Left colon (tissue), 2 donors: ENCODE data around the gene ZC3H8. TPM values are rescaled to one million over a fixed set of nuclear protein-coding genes. Genes with fewer than 3 reads are reported as not detected.

Source experiments
- ATAC-seq: fragments of 200-7000 bp; cut with Tn5 transposase; one replicate; pipeline ENCODE4 v1.9.1; 2020; ENCODE audit warnings: mild to moderate bottlenecking, moderate library complexity
- DNase-seq, 2 donors: peaks; one replicate each; pipeline ENCODE4 v3.0.0-alpha.2; 2020
- intact Hi-C, 2 donors: fragments of 100-400 bp; cut with DNase I in 1 of 2; cut with micrococcal nuclease in 1 of 2; formaldehyde crosslinking; loops; one replicate each; pipeline versions ENCODE4 v1.11.2 to v1.14.0; 2022; cut with DNase I, micrococcal nuclease
- total RNA-seq, 2 donors: library from RNA; stranded (reverse); fragmentation: NEBNext Ultra II Directional; extraction: Animal tissue kit (Norgen Biotek cat#: 25700); gene quantifications; one replicate each; pipeline ENCODE4 v1.2.1, GENCODE V29; 2021
- donor health status: DM: no; HTN: no; CAD: no.
- donor health status: DM: yes; HTN: yes; CAD: no.

The ZC3H8 gene
- total RNA-seq, 2 donors from 2014 or later = 5.1 to 8.1 TPM

- ATAC-seq (no peak), DNase-seq (no peak)
- intact Hi-C loops = loop anchor here in 1 of 2 donors (10.0 kb wide), 1 partner anchor 388 kb away; the partner anchor contains the start of gene ANAPC1
These were observed 17.8 kb upstream of the ZC3H8 start for GRCh38 chr2:112272669-112273068.

GRCh38 chr2:112268547-112268946 lies 13.7 kb upstream of the ZC3H8 start:
- no peak for DNase-seq
- intact Hi-C loops = no loop called here
- ATAC-seq = no peak

DNA sequence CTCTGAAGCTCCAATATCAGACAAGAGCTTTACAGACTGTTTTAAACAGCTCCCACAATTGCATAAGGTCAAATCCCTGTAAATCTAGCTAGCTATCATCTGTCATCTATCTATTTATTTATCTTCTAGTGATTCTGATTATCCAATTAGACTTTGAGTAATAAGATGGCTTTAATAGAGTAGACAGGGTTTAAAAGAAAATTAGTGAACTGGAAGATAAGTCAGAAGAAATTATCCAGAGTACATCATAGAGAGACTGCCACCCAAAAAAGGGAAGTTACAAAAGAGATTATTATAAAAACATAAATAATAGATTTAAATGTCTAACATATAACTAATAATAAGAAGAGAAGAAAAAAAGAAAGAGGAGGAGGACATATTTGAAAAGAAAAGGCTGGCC lies 8.0 kb upstream of the ZC3H8 start:
- intact Hi-C loops = no loop called here
- DNase-seq = no peak
- no peak for ATAC-seq

- DNase-seq = no peak
- ATAC-seq = no peak
- intact Hi-C loops = no loop called here
These were observed 5.4 kb upstream of the ZC3H8 start for GRCh38 chr2:112260295-112260625.

DNA sequence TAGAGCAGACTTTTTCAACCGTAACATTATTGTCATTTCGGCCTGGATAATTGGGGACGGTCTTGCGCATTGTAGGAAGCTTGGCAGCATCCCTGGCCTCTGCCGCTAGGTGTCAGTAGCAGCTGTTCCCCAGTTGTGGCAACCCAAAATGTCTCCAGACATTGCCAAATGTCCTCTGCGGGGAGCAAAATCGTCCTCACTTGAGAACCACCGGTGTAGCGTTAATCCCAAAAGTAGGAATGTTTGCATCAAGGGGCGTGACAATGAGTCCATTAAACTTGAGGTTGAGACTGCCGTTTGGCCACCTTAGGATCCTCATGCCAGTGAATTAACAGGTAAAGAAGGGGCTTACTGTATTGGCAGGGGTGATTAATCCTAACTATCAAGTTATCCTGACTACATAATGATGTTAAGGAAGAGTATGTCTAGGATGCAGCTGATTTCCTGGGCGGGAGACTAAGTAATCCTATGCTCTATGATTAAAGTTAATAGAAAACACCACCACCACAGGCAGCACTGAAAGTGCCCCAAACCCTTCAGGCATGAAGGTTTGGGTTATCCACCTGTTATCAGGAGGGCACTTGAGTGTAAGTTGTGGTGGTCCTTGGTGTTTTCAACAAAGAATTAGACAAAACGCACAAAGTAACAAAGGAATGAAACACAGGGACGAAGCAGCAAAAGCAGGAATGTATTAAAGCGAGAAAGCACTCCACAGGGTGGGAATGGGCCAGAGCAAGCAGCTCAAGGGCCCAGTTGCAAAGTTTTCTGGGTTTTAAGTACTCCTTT lies 4.9 kb upstream of the ZC3H8 start:
- intact Hi-C loops = loop anchor here in 1 of 2 donors (10.0 kb wide), 1 partner anchor 175 kb away; the partner anchor contains the start of gene RGPD8
- peak; percentile 71 to 86 for DNase-seq
- ATAC-seq = peak; percentile 45

GRCh38 chr2:112257575-112257974 lies 2.7 kb upstream of the ZC3H8 start:
- no peak for ATAC-seq
- DNase-seq = no peak
- intact Hi-C loops = loop anchor here in 1 of 2 donors (10.0 kb wide), 1 partner anchor 177 kb away; the partner anchor contains the start of gene RGPD8

- no peak for DNase-seq
- intact Hi-C loops = loop anchor here in 1 of 2 donors (10.0 kb wide), 1 partner anchor 178 kb away; the partner anchor contains the start of gene RGPD8
- no peak for ATAC-seq
These were observed 1.8 kb upstream of the ZC3H8 start for GRCh38 chr2:112256654-112257053.

- intact Hi-C loops = loop anchor here in 1 of 2 donors (10.0 kb wide), 1 partner anchor 179 kb away; the partner anchor contains the start of gene RGPD8
- DNase-seq (no peak), ATAC-seq (no peak)
These were observed 1.0 kb upstream of the ZC3H8 start for GRCh38 chr2:112255875-112256274.

DNA sequence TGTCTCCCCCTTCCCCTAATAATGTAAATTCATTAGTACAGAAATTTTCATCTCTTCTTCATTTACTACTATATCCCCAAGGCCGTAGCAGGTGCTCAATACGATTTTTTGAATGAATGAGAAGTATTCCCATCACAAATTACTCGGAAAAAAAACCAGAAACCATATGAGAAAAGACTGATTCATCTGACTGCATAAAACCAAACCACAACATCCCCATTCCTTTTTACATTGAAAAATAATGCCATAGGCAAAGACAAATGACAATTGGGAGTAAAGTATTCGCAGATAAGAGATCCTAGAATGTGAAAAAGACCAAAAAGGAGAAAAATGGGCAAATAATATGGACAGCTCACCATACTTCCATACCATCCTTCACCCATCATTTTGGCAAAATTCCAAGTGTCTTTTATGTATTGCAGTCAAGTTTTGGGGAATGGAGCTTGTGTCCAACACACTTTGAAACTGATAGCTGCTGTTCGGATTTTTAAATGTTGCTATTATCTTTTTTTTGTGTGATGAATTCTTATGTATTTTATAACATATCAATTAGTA lies 1.5 kb downstream of the ZC3H8 start:
- DNase-seq (no peak), ATAC-seq (no peak)
- intact Hi-C loops = loop anchor here in 1 of 2 donors (10.0 kb wide), 1 partner anchor 181 kb away; the partner anchor contains the start of gene RGPD8

- no peak for DNase-seq
- intact Hi-C loops = loop anchor here in 1 of 2 donors (10.0 kb wide), 1 partner anchor 184 kb away; the partner anchor contains the start of gene RGPD8
- ATAC-seq = no peak
These were observed 3.6 kb downstream of the ZC3H8 start for GRCh38 chr2:112251271-112251670.

- DNase-seq = no peak
- ATAC-seq = no peak
- intact Hi-C loops = no loop called here
These were observed 10.0 kb downstream of the ZC3H8 start for GRCh38 chr2:112244854-112245253.

- no peak for ATAC-seq
- no peak for DNase-seq
- intact Hi-C loops = no loop called here
These were observed 11.6 kb downstream of the ZC3H8 start for GRCh38 chr2:112243233-112243632.

- DNase-seq (no peak), ATAC-seq (no peak)
- intact Hi-C loops = no loop called here
These were observed 12.5 kb downstream of the ZC3H8 start for GRCh38 chr2:112242384-112242783.

DNA sequence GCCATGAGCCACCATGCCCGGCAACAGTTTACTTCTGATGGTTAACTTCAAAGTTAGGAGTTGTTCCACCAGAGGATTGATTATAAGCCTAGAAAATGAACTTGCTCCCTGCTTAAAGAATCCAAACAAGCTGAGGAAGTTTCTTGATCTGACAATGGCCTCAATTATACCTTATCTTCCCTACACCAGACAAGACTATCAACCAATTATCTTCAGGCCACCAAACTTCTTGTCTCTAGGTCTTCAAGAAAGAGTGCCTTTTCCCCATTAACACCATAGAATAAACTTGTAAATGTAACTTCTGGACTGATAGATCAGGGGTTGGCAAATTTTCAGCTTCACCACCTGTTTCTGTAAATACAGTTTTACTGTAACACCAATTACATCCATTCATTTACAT lies 15.0 kb downstream of the ZC3H8 start:
- ATAC-seq (no peak), DNase-seq (no peak)
- intact Hi-C loops = no loop called here

DNA sequence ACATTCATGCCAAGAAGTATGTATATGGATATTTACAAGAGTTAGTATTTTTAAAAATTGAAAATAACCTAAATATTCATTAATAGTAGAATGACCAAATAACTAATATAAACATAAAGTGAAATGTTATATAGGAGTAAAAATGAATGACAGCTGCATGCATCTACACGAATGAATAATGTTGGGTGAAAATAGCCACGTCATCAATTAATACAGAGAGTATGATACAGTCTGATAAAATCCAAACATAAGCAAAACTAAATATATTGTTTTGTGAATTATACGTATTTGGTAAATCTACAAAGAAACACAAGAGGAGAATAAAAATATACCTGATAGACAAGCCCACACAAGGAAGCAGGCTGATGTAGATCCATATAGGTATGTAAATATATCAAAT lies 24.5 kb downstream of the ZC3H8 start:
- intact Hi-C loops = no loop called here
- DNase-seq = no peak
- ATAC-seq = no peak

DNA sequence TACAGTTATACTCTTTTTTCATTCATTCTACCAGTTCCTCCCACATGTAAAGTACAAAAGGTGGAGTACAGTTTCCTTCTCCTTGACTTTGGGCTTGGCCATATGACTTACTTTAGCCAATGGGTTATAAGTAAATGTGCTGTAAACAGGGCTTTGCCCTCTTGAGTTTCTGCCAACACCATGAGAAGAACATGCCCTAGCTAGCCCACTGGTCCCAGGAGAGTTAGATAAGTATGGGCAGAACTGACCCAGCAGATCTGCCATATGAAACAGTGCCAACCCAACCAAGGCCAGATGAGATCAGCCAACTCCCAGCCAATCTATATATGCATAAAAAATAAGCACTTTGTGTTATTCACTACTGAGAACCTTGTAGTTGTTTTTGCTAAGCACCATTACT lies 25.5 kb downstream of the ZC3H8 start:
- intact Hi-C loops = no loop called here
- ATAC-seq (peak; percentile 21), DNase-seq (no peak)

DNA sequence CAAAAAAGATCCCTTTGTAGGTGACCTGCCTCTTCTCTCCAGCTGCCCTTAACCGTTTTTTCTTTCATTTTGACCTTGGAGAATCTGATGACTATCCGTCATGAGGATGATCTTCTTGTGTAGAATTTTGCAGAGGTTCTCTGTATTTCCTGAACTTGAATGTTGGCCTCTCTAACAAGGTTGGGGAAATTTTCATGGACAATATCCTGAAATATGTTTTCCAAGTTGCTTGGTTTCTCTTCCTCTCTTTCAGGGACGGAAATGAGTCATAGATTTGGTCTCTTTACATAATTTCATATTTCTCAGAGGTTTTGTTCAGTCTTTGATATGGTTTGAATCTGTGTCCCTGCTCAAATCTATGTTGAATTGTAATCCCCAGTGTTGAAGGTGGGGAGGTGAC lies 34.0 kb downstream of the ZC3H8 start:
- intact Hi-C loops = no loop called here
- no peak for ATAC-seq
- no peak for DNase-seq

- ATAC-seq = no peak
- intact Hi-C loops = no loop called here
- no peak for DNase-seq
These were observed 34.7 kb downstream of the ZC3H8 start for GRCh38 chr2:112220186-112220585.

- DNase-seq (no peak), ATAC-seq (no peak)
- intact Hi-C loops = no loop called here
These were observed 37.0 kb downstream of the ZC3H8 start for GRCh38 chr2:112217854-112218253.

- intact Hi-C loops = no loop called here
- ATAC-seq (no peak), DNase-seq (no peak)
These were observed 38.7 kb downstream of the ZC3H8 start for GRCh38 chr2:112216167-112216566.
